Measurements from ENCODE around the gene TIMELESS. TPM values are rescaled to one million over a fixed set of nuclear protein-coding genes. Genes with fewer than 3 reads are reported as not detected.
"Not testable (repeated sequence)": the region's sequence is repeated elsewhere in the genome, so short reads cannot be mapped to it uniquely, and the experiment has no call there.

The TIMELESS gene
- total RNA-seq, 1 experiment from 2014 or later = 26.5 TPM

- POLR2A ChIA-PET (ENCODE audit: unreplicated experiment); H3K27ac ChIP-seq (ENCODE audit: low read length); H3K9ac ChIP-seq (ENCODE audit: low read length); H3F3A ChIP-seq (ENCODE audit: low read length, unreplicated experiment); H4K20me1 ChIP-seq (ENCODE audit: low read length); H3K9me3 ChIP-seq (ENCODE audit: low read length); CTCF ChIA-PET; BruUV-seq (replicated peaks); H3K27me3 ChIP-seq (ENCODE audit: low read length); ATAC-seq; H3K4me1 ChIP-seq (ENCODE audit: insufficient read depth, low read length); intact Hi-C loops (cut with micrococcal nuclease); H3K79me2 ChIP-seq (ENCODE audit: low read length); H2AFZ ChIP-seq (ENCODE audit: low read length); H3K4me2 ChIP-seq (ENCODE audit: low read length); H3K9me2 ChIP-seq (replicated peaks; ENCODE audit: low read length); H3K36me3 ChIP-seq (ENCODE audit: low read depth, low read length); DNase-seq; H3K4me3 ChIP-seq (ENCODE audit: low read length): not testable (repeated sequence)
Measured at GRCh38 chr12:56493409-56494105, 44.3 kb upstream of the TIMELESS start.

- Histone ChIP-seq H2AFZ (ENCODE audit: low read length) (no peak overlapping the region), H3K4me3 (ENCODE audit: low read length) (no peak overlapping the region), H3K4me2 (ENCODE audit: low read length) (no peak overlapping the region), H3K9me3 (ENCODE audit: low read length) (no peaks in the 10 kb centered on the region), H3K36me3 (ENCODE audit: low read depth, low read length) (no peaks in the 10 kb centered on the region), H3K27ac (ENCODE audit: low read length) (no peak overlapping the region), H3K79me2 (ENCODE audit: low read length) (no peaks in the 10 kb centered on the region), H3K9ac (ENCODE audit: low read length) (no peak overlapping the region), H3K9me2 (replicated peaks; ENCODE audit: low read length) (no peaks in the 10 kb centered on the region), H3K27me3 (ENCODE audit: low read length) (no peaks in the 10 kb centered on the region), H3F3A (ENCODE audit: low read length, unreplicated experiment) (no peaks in the 10 kb centered on the region), H4K20me1 (ENCODE audit: low read length) (no peaks in the 10 kb centered on the region), H3K4me1 (ENCODE audit: insufficient read depth, low read length) (peaks cover 5% of the 10 kb centered on the region; the same call in 1 of the 2 replicates)
- ChIA-PET CTCF (no interaction called here), POLR2A (ENCODE audit: unreplicated experiment) (interaction anchor here (0.7 kb wide), 1 partner anchor 310 kb away, joined by 3 read pairs; no protein-coding TSS in a partner anchor)
- intact Hi-C loops (cut with micrococcal nuclease) = no loop called here
- ATAC-seq (no peak), DNase-seq (no peak)
- TF ChIP-seq EZH2phosphoT487 (IDR thresholded peaks at IDR 0.05; ENCODE audit: borderline replicate concordance, low read length) = no peak
- TF ChIP-seq CTCF (conservative IDR thresholded peaks at IDR 0.05; ENCODE audit: low read depth, low read length) = no peak
- TF ChIP-seq EZH2 (IDR thresholded peaks at IDR 0.05; ENCODE audit: low read length, unreplicated experiment) = no peak
- no TSS peak for BruUV-seq (replicated peaks)
Measured at GRCh38 chr12:56490360-56490759, 41.1 kb upstream of the TIMELESS start.

- H3K27me3 ChIP-seq (ENCODE audit: low read length) = no peaks in the 10 kb centered on the region
- H3K9ac ChIP-seq (ENCODE audit: low read length) = peak within 1 kb of the TSS; percentile 34
- POLR2A ChIA-PET (ENCODE audit: unreplicated experiment) = interaction anchor here (0.5 to 0.7 kb wide), 2 partner anchors 131 to 444 kb away, joined by 3 read pairs; no protein-coding TSS in a partner anchor
- H3F3A ChIP-seq (ENCODE audit: low read length, unreplicated experiment) = no peaks in the 10 kb centered on the region
- DNase-seq (peak; percentile 84), ATAC-seq (peak; percentile 95)
- H3K27ac ChIP-seq (ENCODE audit: low read length) = no peak within 1 kb of the TSS
- no peaks in the 10 kb centered on the region for H3K9me2 ChIP-seq (replicated peaks; ENCODE audit: low read length)
- no peaks in the 10 kb centered on the region for H4K20me1 ChIP-seq (ENCODE audit: low read length)
- no peak for TF ChIP-seq CTCF (conservative IDR thresholded peaks at IDR 0.05; ENCODE audit: low read depth, low read length)
- no peak for TF ChIP-seq EZH2 (IDR thresholded peaks at IDR 0.05; ENCODE audit: low read length, unreplicated experiment)
- no peak for TF ChIP-seq EZH2phosphoT487 (IDR thresholded peaks at IDR 0.05; ENCODE audit: borderline replicate concordance, low read length)
- no TSS peak for BruUV-seq (replicated peaks)
- H3K36me3 ChIP-seq (ENCODE audit: low read depth, low read length) = no peaks in the 10 kb centered on the region
- peaks cover 5% of the 10 kb centered on the region; the same call in 1 of the 2 replicates for H3K4me1 ChIP-seq (ENCODE audit: insufficient read depth, low read length)
- CTCF ChIA-PET = interaction anchor here (0.6 kb wide), 1 partner anchor 158 kb away, joined by 3 read pairs; no protein-coding TSS in a partner anchor
- H3K79me2 ChIP-seq (ENCODE audit: low read length) = no peaks in the 10 kb centered on the region
- intact Hi-C loops (cut with micrococcal nuclease) = no loop called here
- no peaks in the 10 kb centered on the region for H3K9me3 ChIP-seq (ENCODE audit: low read length)
- H3K4me2 ChIP-seq (ENCODE audit: low read length) = peak within 1 kb of the TSS; percentile 100
- peak within 1 kb of the TSS; percentile 96 for H2AFZ ChIP-seq (ENCODE audit: low read length)
- H3K4me3 ChIP-seq (ENCODE audit: low read length) = peak within 1 kb of the TSS; percentile 84
Measured at GRCh38 chr12:56488041-56488955, 39.1 kb upstream of the TIMELESS start, which contains the start of gene GLS2. TSS of gene GLS2 (minus strand) at chr12:56488161. CDS start at chr12:56488118, 43 bp downstream.
